ENCODE measurements around the gene FAM98C. TPM values are rescaled to one million over a fixed set of nuclear protein-coding genes. Genes with fewer than 3 reads are reported as not detected.
A peak's percentile ranks its signal among the peaks of the same experiment; 100 is the strongest.

The FAM98C gene
- total and polyA plus RNA-seq, 10 donors, result 18.0 to 27.4 (median 25.2) TPM

- intact Hi-C loops (cut with DNase I; ENCODE audit: low total_unique reads), result no loop called here
- H3K36me3 ChIP-seq, result no peaks in the 10 kb centered on the region
- H3K27ac ChIP-seq, result no peak overlapping the region
- H3K4me3 ChIP-seq, result no peak overlapping the region
- TF ChIP-seq POLR2A (IDR thresholded peaks at IDR 0.05) (no peak), CTCF (IDR thresholded peaks at IDR 0.05 in 8 of 11, conservative IDR thresholded peaks at IDR 0.05 in 3 of 11) (no peak), POLR2AphosphoS5 (IDR thresholded peaks at IDR 0.05) (no peak)
- no peaks in the 10 kb centered on the region for H3K9me3 ChIP-seq
- H3K27me3 ChIP-seq (replicated peaks in 1 of 7), result peaks cover 0 to 39% (median 21%) of the 10 kb centered on the region in 7 donors
- DNase-seq, result no peak
- WGBS, 5 donors, result 76 to 91% (median 88%) methylated on average over 2 of the region's 2 CpGs
- H3K4me1 ChIP-seq, result peaks cover 0 to 37% (median 19%) of the 10 kb centered on the region in 6 donors
These were observed 26.9 kb downstream of the FAM98C start for GRCh38 chr19:38429811-38430156.

GRCh38 chr19:38430931-38431330 lies 28.0 kb downstream of the FAM98C start:
- no peak for TF ChIP-seq POLR2A (IDR thresholded peaks at IDR 0.05)
- no peak for TF ChIP-seq CTCF (IDR thresholded peaks at IDR 0.05 in 8 of 11, conservative IDR thresholded peaks at IDR 0.05 in 3 of 11)
- no peak for TF ChIP-seq POLR2AphosphoS5 (IDR thresholded peaks at IDR 0.05)
- no peaks in the 10 kb centered on the region for H3K9me3 ChIP-seq
- no peak overlapping the region for H3K4me3 ChIP-seq
- H3K4me1 ChIP-seq, result peaks cover 0 to 26% (median 16%) of the 10 kb centered on the region in 6 donors
- H3K27ac ChIP-seq, result no peak overlapping the region
- H3K36me3 ChIP-seq, result no peaks in the 10 kb centered on the region
- no peak for DNase-seq
- intact Hi-C loops (cut with DNase I; ENCODE audit: low total_unique reads), result no loop called here
- peaks cover 0 to 50% (median 29%) of the 10 kb centered on the region in 7 donors for H3K27me3 ChIP-seq (replicated peaks in 1 of 7)
- WGBS, 5 donors, result 83 to 91% (median 88%) methylated on average over 7 of the region's 7 CpGs

- intact Hi-C loops (cut with DNase I; ENCODE audit: low total_unique reads), result no loop called here
- Histone ChIP-seq H3K4me3 (peak within 1 kb of the TSS in 2 of 8 donors; percentile 4 to 49), H3K36me3 (no peaks in the 10 kb centered on the region), H3K9me3 (no peaks in the 10 kb centered on the region), H3K27ac (no peak within 1 kb of the TSS), H3K4me1 (peaks cover 0 to 17% (median 9%) of the 10 kb centered on the region in 6 donors), H3K27me3 (replicated peaks in 1 of 7) (peaks cover 0 to 66% (median 29%) of the 10 kb centered on the region in 7 donors)
- WGBS, 5 donors, result 12 to 19% (median 16%) methylated on average over 19 to 20 of the region's 20 CpGs
- TF ChIP-seq POLR2A (IDR thresholded peaks at IDR 0.05), result no peak
- no peak for TF ChIP-seq CTCF (IDR thresholded peaks at IDR 0.05 in 8 of 11, conservative IDR thresholded peaks at IDR 0.05 in 3 of 11)
- no peak for TF ChIP-seq POLR2AphosphoS5 (IDR thresholded peaks at IDR 0.05)
- DNase-seq, result peak; percentile 91
These were observed 30.4 kb downstream of the FAM98C start, which contains the start of gene RYR1 for GRCh38 chr19:38433268-38433733. RYR1 (plus strand) TSS chr19:38433691; CDS start chr19:38433830, 139 bp downstream.

- intact Hi-C loops (cut with DNase I; ENCODE audit: low total_unique reads), result no loop called here
- H3K27me3 ChIP-seq (replicated peaks in 1 of 7), result peaks cover 0 to 72% (median 29%) of the 10 kb centered on the region in 7 donors
- H3K4me1 ChIP-seq, result peaks cover 0 to 17% (median 9%) of the 10 kb centered on the region in 6 donors
- no peaks in the 10 kb centered on the region for H3K9me3 ChIP-seq
- H3K4me3 ChIP-seq, result no peak overlapping the region
- H3K27ac ChIP-seq, result no peak overlapping the region
- TF ChIP-seq CTCF (IDR thresholded peaks at IDR 0.05 in 8 of 11, conservative IDR thresholded peaks at IDR 0.05 in 3 of 11) (no peak), POLR2AphosphoS5 (IDR thresholded peaks at IDR 0.05) (no peak), POLR2A (IDR thresholded peaks at IDR 0.05) (no peak)
- 26 to 40% (median 34%) methylated on average over 11 to 13 of the region's 13 CpGs for WGBS, 5 donors
- no peaks in the 10 kb centered on the region for H3K36me3 ChIP-seq
- no peak for DNase-seq
These were observed 31.7 kb downstream of the FAM98C start for GRCh38 chr19:38434549-38435051.

All from spleen (tissue), 11 donors.